HCT116 (cell line): Measurements from ENCODE around the gene OR13G1. TPM values are rescaled to one million over a fixed set of nuclear protein-coding genes. Genes with fewer than 3 reads are reported as not detected.

Experiments used
- ATAC-seq: fragments of 200-7000 bp; cut with Tn5 transposase; 2 replicates; pipeline ENCODE4 v1.9.1; 2020; ENCODE audit warnings: mild to moderate bottlenecking, moderate library complexity
- BruUV-seq: library from RNA; stranded (reverse); fragments of 400-500 nt; replicated peaks from 2 replicates; lab custom pipeline; 2021; lab: Mats Ljungman, UMichigan
- CTCF ChIA-PET: fragments of 300-600 bp; sonication (Branson Sonifier 250); formaldehyde crosslinking; loops from one replicate; lab custom pipeline; 2021; ENCODE audit warnings: antibody characterized with exemption; lab: Charles Lee
- POLR2A ChIA-PET: fragments of 300-600, 350-600 bp; sonication (Branson Sonifier 250); formaldehyde crosslinking; loops from one replicate; lab custom pipeline; 2021; ENCODE audit warnings: antibody characterized with exemption; lab: Charles Lee
- RAD21 ChIA-PET, 2 experiments: fragments of 300-600 bp; sonication (Branson Sonifier 250); formaldehyde crosslinking; loops; one replicate each; lab custom pipeline; 2023; ENCODE audit warnings: low total read pairs in 2 of 2; ENCODE audit not compliant: uncharacterized antibody in 2 of 2, unreplicated experiment in 2 of 2, low non-redundant PET in 1 of 2; lab: Charles Lee
- DNase-seq: peaks from one replicate; pipeline ENCODE4 v3.0.0-alpha.2; 2010; ENCODE audit warnings: low read depth, low spot score
- H2AFZ ChIP-seq: fragments of 200-600 bp; shearing (Covaris generic), sonication (generic); 2 replicates; pipeline ENCODE4 v1.6.1; 2017; ENCODE audit warnings: low read depth, mixed run types, mixed read lengths, antibody characterized with exemption, low read length; ENCODE audit not compliant: poor library complexity, severe bottlenecking
- H3K27ac ChIP-seq: 2 replicates; pipeline ENCODE4 v1.5.1; 2012; ENCODE audit warnings: low read depth, low read length
- H3K27me3 ChIP-seq: fragments of 200-600 bp; sonication (generic); 2 replicates; pipeline ENCODE4 v1.6.1; 2016; ENCODE audit warnings: mixed run types, low read length, mixed read lengths; ENCODE audit not compliant: insufficient read depth
- H3K36me3 ChIP-seq, 2 experiments: fragments of 200-500 bp in 1 of 2; fragments of 200-600 bp in 1 of 2; sonication (Bioruptor generic) in 1 of 2; sonication (generic) in 1 of 2; 2 replicates each; pipeline versions ENCODE4 v1.5.1 to v1.6.1; 2014 to 2016; ENCODE audit warnings: low read length in 2 of 2, inconsistent platforms in 1 of 2, mixed read lengths in 1 of 2, mixed run types in 1 of 2; ENCODE audit not compliant: insufficient read depth in 2 of 2, control insufficient read depth in 1 of 2
- H3K4me1 ChIP-seq, 2 experiments: fragments of 200-600 bp in 1 of 2; sonication (generic) in 1 of 2; 2 replicates each; pipeline versions ENCODE4 v1.5.1 to v1.6.1; 2012 to 2017; ENCODE audit warnings: low read length in 2 of 2, inconsistent platforms in 1 of 2, mild to moderate bottlenecking in 1 of 2, mixed read lengths in 1 of 2, mixed run types in 1 of 2, moderate library complexity in 1 of 2; ENCODE audit not compliant: insufficient read depth in 2 of 2, control insufficient read depth in 1 of 2
- H3K4me2 ChIP-seq: fragments of 200-600 bp; sonication (generic); 2 replicates; pipeline ENCODE4 v1.6.1; 2017; ENCODE audit warnings: mixed run types, low read length, mixed read lengths
- H3K4me3 ChIP-seq, 2 experiments: fragments of 200-600 bp in 1 of 2; sonication (generic) in 1 of 2; replicated peaks in 1 of 2; 2 replicates each; pipeline ENCODE4 v1.5.1; 2011 to 2016; ENCODE audit warnings: low read length in 2 of 2, control low read depth in 1 of 2, low read depth in 1 of 2, mild to moderate bottlenecking in 1 of 2, mixed read lengths in 1 of 2, mixed run types in 1 of 2
- H3K79me2 ChIP-seq: fragments of 200-600 bp; sonication (generic); 2 replicates; pipeline ENCODE4 v1.6.1; 2017; ENCODE audit warnings: mild to moderate bottlenecking, mixed run types, low read length, moderate library complexity, mixed read lengths; ENCODE audit not compliant: insufficient read depth
- H3K9ac ChIP-seq: fragments of 200-600 bp; sonication (generic); 2 replicates; pipeline ENCODE4 v1.6.1; 2016; ENCODE audit warnings: low read length, mixed read lengths
- H3K9me2 ChIP-seq: fragments of 200-600 bp; sonication (generic), shearing (Covaris generic); 2 replicates; pipeline ENCODE4 v1.6.1; 2017; ENCODE audit warnings: mixed run types, mild to moderate bottlenecking, moderate library complexity; ENCODE audit not compliant: insufficient read depth
- H3K9me3 ChIP-seq, 2 experiments: fragments of 200-500 bp in 1 of 2; fragments of 200-600 bp in 1 of 2; sonication (Bioruptor generic) in 1 of 2; sonication (generic) in 1 of 2; 2 replicates each; pipeline ENCODE4 v1.6.1; 2014 to 2017; ENCODE audit warnings: low read length in 2 of 2, mixed read lengths in 2 of 2, inconsistent platforms in 1 of 2, low read depth in 1 of 2, mild to moderate bottlenecking in 1 of 2, mixed run types in 1 of 2, moderate library complexity in 1 of 2; ENCODE audit not compliant: control insufficient read depth in 1 of 2, insufficient read depth in 1 of 2
- H4K20me1 ChIP-seq: fragments of 200-600 bp; sonication (generic), shearing (Covaris generic); 2 replicates; pipeline ENCODE4 v1.6.1; 2017; ENCODE audit warnings: mixed run types, mild to moderate bottlenecking, moderate library complexity; ENCODE audit not compliant: insufficient read depth
- CBX3 ChIP-seq: IDR thresholded peaks from 2 replicates; pipeline ENCODE4 v1.6.1; 2012; ENCODE audit warnings: low read depth
- EGR1 ChIP-seq: IDR thresholded peaks from 2 replicates; pipeline ENCODE4 v1.6.1; 2012; ENCODE audit warnings: low read depth
- ELF1 ChIP-seq: IDR thresholded peaks from 2 replicates; pipeline ENCODE4 v1.6.1; 2012; ENCODE audit warnings: low read depth, borderline replicate concordance
- FOSL1 ChIP-seq: IDR thresholded peaks from 2 replicates; pipeline ENCODE4 v1.6.1; 2012; ENCODE audit warnings: low read depth
- POLR2A ChIP-seq: IDR thresholded peaks from 2 replicates; pipeline ENCODE4 v1.7.0; 2011; ENCODE audit warnings: borderline replicate concordance; ENCODE audit not compliant: insufficient read depth, insufficient read length; ENCODE audit errors: extremely low read depth
- POLR2AphosphoS5 ChIP-seq: IDR thresholded peaks from 2 replicates; pipeline ENCODE4 v1.6.1; 2011; ENCODE audit warnings: mild to moderate bottlenecking, low read depth, low read length, moderate library complexity
- RAD21 ChIP-seq: IDR thresholded peaks from 2 replicates; pipeline ENCODE4 v1.6.1; 2012; ENCODE audit warnings: low read depth, mild to moderate bottlenecking
- SP1 ChIP-seq: IDR thresholded peaks from 2 replicates; pipeline ENCODE4 v1.6.1; 2012; ENCODE audit warnings: low read depth
- TCF7L2 ChIP-seq: IDR thresholded peaks from 2 replicates; pipeline ENCODE4 v1.7.0; 2011; ENCODE audit warnings: borderline replicate concordance, inconsistent platforms; ENCODE audit not compliant: insufficient read depth, insufficient read length; ENCODE audit errors: extremely low read depth
- ZFX ChIP-seq: fragments of 450-650 bp; IDR thresholded peaks from 2 replicates; pipeline ENCODE4 v1.6.1; 2017
- intact Hi-C: fragments of 100-400 bp; cut with micrococcal nuclease; formaldehyde crosslinking; loops from 2 replicates; pipeline ENCODE4 v1.10.0; 2022
- total RNA-seq: library from RNA; stranded (reverse); gene quantifications from one replicate; pipeline ENCODE4 v1.2.1, GENCODE V29; 2021; ENCODE audit not compliant: unreplicated experiment
- TF ChIP-seq, protein P1 (sequence below): IDR thresholded peaks from 2 replicates; pipeline ENCODE4 v1.6.1; 2011; ENCODE audit warnings: mild to moderate bottlenecking, low read length, moderate library complexity; ENCODE audit not compliant: insufficient replicate concordance; ENCODE audit errors: extremely low read depth
- TF ChIP-seq, protein P2 (sequence below): IDR thresholded peaks from 2 replicates; pipeline ENCODE4 v1.6.1; 2012
- TF ChIP-seq, protein P3 (sequence below): IDR thresholded peaks from 2 replicates; pipeline ENCODE4 v1.6.1; 2012

OR13G1 gene
- total RNA-seq, 1 experiment from 2014 or later, result not detected

DNA sequence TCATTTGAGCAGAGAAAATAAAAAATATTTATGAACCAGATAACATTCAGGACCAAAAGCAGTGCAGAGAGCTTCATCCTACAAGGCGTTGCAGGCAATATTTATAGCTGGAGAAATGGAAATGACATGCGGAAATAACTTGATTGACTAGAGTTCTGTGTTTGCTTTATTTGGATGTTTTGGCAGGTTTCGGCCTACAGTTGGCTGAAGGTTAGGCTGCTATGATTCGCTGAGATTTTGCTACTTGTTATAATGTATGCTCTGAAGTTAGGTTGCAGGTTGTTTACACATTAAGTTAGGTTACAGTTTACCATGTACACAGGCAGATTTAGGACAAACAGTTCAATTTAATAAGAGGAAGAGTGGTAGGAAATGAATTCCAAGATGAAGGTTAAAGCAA lies 632 bp upstream of the OR13G1 start:
- intact Hi-C loops, result loop anchor here (5.0 kb wide), 1 partner anchor 1127 kb away; no protein-coding TSS in a partner anchor
- ChIA-PET CTCF (no interaction called here), POLR2A (no interaction called here)

DNA sequence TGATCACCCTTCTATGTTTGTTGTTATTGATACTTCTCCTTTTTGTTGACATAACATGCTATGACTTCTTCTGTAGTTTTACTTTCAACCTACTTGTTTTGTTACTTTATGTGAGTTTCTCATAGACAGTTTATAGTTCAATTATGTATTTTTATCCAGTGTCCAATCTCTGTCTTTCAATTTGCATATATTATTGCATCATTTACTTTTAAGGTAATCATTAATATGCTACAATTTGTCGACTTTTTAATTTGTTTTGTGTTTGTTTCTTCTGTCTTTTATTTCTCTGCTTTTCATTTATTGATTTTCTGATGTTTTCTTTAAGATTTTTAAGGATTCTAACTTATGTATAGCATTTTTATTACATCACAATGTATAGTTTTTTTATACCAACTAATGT lies 10.3 kb downstream of the OR13G1 start:
- no peak for ATAC-seq
- Histone ChIP-seq H2AFZ (no peak overlapping the region), H3K4me3 (no peak overlapping the region), H3K4me2 (no peak overlapping the region), H3K9me2 (no peaks in the 10 kb centered on the region), H3K27ac (no peak overlapping the region), H3K4me1 (no peaks in the 10 kb centered on the region), H3K9me3 (peaks cover 0 to 4% of the 10 kb centered on the region in 2 experiments; a peak in 2 of 4 replicates), H3K79me2 (no peaks in the 10 kb centered on the region), H3K27me3 (no peaks in the 10 kb centered on the region), H4K20me1 (no peaks in the 10 kb centered on the region), H3K36me3 (no peaks in the 10 kb centered on the region), H3K9ac (no peak overlapping the region)
- no TSS peak for BruUV-seq
- TF ChIP-seq RAD21 (no peak), CBX3 (no peak), POLR2A (no peak), TCF7L2 (no peak), ZFX (no peak), FOSL1 (no peak), SP1 (no peak), POLR2AphosphoS5 (no peak)
- TF ChIP-seq, protein P1, sequence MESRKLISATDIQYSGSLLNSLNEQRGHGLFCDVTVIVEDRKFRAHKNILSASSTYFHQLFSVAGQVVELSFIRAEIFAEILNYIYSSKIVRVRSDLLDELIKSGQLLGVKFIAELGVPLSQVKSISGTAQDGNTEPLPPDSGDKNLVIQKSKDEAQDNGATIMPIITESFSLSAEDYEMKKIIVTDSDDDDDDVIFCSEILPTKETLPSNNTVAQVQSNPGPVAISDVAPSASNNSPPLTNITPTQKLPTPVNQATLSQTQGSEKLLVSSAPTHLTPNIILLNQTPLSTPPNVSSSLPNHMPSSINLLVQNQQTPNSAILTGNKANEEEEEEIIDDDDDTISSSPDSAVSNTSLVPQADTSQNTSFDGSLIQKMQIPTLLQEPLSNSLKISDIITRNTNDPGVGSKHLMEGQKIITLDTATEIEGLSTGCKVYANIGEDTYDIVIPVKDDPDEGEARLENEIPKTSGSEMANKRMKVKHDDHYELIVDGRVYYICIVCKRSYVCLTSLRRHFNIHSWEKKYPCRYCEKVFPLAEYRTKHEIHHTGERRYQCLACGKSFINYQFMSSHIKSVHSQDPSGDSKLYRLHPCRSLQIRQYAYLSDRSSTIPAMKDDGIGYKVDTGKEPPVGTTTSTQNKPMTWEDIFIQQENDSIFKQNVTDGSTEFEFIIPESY, result no peak
- TF ChIP-seq, protein P2, sequence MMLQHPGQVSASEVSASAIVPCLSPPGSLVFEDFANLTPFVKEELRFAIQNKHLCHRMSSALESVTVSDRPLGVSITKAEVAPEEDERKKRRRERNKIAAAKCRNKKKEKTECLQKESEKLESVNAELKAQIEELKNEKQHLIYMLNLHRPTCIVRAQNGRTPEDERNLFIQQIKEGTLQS, result no peak
- POLR2A ChIA-PET, result no interaction called here
- intact Hi-C loops, result no loop called here
- RAD21 ChIA-PET, result no interaction called here
- CTCF ChIA-PET, result no interaction called here
- DNase-seq, result no peak

More for the DNA sequence above, 632 bp upstream of the OR13G1 start:
- DNase-seq, result no peak
- BruUV-seq, result no TSS peak
- Histone ChIP-seq H3K27me3 (no peaks in the 10 kb centered on the region), H3K79me2 (no peaks in the 10 kb centered on the region), H4K20me1 (no peaks in the 10 kb centered on the region), H3K36me3 (no peaks in the 10 kb centered on the region), H3K4me3 (no peak overlapping the region), H3K9me2 (no peaks in the 10 kb centered on the region), H3K27ac (no peak overlapping the region), H3K4me2 (no peak overlapping the region), H2AFZ (no peak overlapping the region), H3K4me1 (no peaks in the 10 kb centered on the region), H3K9me3 (peaks cover 0 to 7% of the 10 kb centered on the region in 2 experiments; a peak in 2 of 4 replicates), H3K9ac (no peak overlapping the region)
- RAD21 ChIA-PET, result no interaction called here
- TF ChIP-seq, protein P3, sequence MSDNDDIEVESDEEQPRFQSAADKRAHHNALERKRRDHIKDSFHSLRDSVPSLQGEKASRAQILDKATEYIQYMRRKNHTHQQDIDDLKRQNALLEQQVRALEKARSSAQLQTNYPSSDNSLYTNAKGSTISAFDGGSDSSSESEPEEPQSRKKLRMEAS, result no peak
- no peak for TF ChIP-seq CBX3
- no peak for TF ChIP-seq RAD21
- TF ChIP-seq SP1, result no peak
- no peak for TF ChIP-seq EGR1
- no peak for TF ChIP-seq ELF1
- TF ChIP-seq TCF7L2, result no peak
- no peak for TF ChIP-seq FOSL1
- ATAC-seq, result no peak
